Measurements from ENCODE around the gene SCN1A. TPM values are rescaled to one million over a fixed set of nuclear protein-coding genes. Genes with fewer than 3 reads are reported as not detected.

The SCN1A gene
- total RNA-seq, 4 donors from 2014 or later: under 0.01 TPM; not detected in 3

DNA sequence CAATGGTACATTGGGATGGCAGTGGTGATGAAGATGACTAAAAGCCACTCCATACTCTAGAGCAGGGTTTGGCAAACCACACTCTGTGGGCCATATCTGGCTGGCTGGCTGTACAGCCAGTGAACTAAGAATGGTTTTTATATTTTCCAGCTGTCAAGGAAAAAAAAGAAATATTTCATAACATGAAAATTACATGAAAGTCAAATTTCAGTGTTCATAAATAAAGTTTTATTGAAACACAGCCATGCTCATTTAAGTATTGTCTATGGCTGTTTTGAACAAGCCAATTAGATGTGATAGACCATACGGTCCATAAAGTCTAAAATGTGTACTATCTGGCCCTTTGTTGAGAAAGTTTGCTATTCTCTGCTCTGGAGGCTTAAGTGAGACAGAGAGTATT is 175.7 kb downstream of the SCN1A start:
- Histone ChIP-seq H3K9me3 (no peaks in the 10 kb centered on the region), H3K27ac (replicated peaks in 1 of 4) (no peak overlapping the region), H3K27me3 (no peaks in the 10 kb centered on the region), H3K36me3 (peaks cover 0 to 23% (median 17%) of the 10 kb centered on the region in 4 donors), H3K4me1 (peaks cover 25 to 41% (median 36%) of the 10 kb centered on the region in 4 donors), H3K4me3 (peak overlapping the region in 3 of 4 donors; percentile 65 to 91 (median 74))
- no peak for DNase-seq (ENCODE audit: extremely low spot score)
- intact Hi-C loops (cut with DNase I): no loop called here
- no peak for TF ChIP-seq POLR2AphosphoS5 (IDR thresholded peaks at IDR 0.05)
- no peak for TF ChIP-seq POLR2A (IDR thresholded peaks at IDR 0.05; ENCODE audit: low read depth)
- no peak for TF ChIP-seq EP300 (IDR thresholded peaks at IDR 0.05)
- TF ChIP-seq, protein P1, sequence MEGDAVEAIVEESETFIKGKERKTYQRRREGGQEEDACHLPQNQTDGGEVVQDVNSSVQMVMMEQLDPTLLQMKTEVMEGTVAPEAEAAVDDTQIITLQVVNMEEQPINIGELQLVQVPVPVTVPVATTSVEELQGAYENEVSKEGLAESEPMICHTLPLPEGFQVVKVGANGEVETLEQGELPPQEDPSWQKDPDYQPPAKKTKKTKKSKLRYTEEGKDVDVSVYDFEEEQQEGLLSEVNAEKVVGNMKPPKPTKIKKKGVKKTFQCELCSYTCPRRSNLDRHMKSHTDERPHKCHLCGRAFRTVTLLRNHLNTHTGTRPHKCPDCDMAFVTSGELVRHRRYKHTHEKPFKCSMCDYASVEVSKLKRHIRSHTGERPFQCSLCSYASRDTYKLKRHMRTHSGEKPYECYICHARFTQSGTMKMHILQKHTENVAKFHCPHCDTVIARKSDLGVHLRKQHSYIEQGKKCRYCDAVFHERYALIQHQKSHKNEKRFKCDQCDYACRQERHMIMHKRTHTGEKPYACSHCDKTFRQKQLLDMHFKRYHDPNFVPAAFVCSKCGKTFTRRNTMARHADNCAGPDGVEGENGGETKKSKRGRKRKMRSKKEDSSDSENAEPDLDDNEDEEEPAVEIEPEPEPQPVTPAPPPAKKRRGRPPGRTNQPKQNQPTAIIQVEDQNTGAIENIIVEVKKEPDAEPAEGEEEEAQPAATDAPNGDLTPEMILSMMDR (IDR thresholded peaks at IDR 0.05): no peak
- WGBS: 0% methylated on average over 1 of the region's 1 CpG

DNA sequence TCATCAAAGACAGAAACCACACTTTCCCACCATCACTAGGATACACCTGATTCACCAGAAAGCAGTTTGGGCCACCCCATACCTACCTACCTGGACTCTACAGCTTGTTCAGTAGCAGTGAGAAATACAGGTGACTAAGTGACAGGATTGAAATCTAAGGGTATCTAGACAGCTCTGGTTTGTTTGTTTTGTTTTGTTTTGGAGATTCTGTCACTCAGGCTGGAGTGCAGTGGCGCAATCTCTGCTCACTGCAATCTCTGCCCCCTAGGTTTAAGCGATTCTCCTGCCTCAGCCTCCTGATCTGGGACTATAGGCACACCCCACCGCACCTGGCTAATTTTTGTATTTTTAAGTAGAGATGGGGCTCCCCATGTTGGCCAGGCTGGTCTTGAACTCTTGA is 177.4 kb downstream of the SCN1A start:
- WGBS: 97% methylated on average over 3 of the region's 3 CpGs
- Histone ChIP-seq H3K27ac (replicated peaks in 1 of 4) (no peak overlapping the region), H3K27me3 (no peaks in the 10 kb centered on the region), H3K4me1 (peaks cover 25 to 41% (median 36%) of the 10 kb centered on the region in 4 donors), H3K4me3 (no peak overlapping the region), H3K36me3 (peaks cover 0 to 34% (median 22%) of the 10 kb centered on the region in 4 donors), H3K9me3 (no peaks in the 10 kb centered on the region)
- no peak for DNase-seq (ENCODE audit: extremely low spot score)
- TF ChIP-seq, protein P1 (IDR thresholded peaks at IDR 0.05): no peak
- TF ChIP-seq POLR2A (IDR thresholded peaks at IDR 0.05; ENCODE audit: low read depth) (no peak), EP300 (IDR thresholded peaks at IDR 0.05) (no peak), POLR2AphosphoS5 (IDR thresholded peaks at IDR 0.05) (no peak)
- intact Hi-C loops (cut with DNase I): no loop called here

DNA sequence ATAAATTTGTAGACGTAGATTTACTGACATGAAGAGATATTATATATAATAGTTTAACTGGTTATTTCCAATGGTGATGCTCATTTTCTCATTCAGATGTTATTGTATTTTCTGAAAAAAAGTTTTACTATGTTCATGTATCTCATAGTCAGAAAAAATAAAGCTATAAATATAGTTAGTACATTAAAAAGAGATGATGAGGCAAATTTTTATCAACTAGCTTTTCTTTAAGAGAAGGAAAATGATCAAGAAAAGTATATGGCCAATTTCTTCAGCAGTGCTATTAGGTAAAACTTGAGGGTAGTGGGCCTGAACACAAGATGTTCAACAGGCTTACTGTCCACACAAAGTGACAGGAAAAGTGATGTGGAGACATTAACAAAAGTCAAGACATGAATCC is 186.0 kb downstream of the SCN1A start:
- peaks cover 4 to 68% (median 43%) of the 10 kb centered on the region in 4 donors for H3K36me3 ChIP-seq
- 91% methylated on average over 1 of the region's 1 CpG for WGBS
- H3K27ac ChIP-seq (replicated peaks in 1 of 4): no peak overlapping the region
- TF ChIP-seq EP300 (IDR thresholded peaks at IDR 0.05) (no peak), POLR2AphosphoS5 (IDR thresholded peaks at IDR 0.05) (no peak), POLR2A (IDR thresholded peaks at IDR 0.05; ENCODE audit: low read depth) (no peak)
- TF ChIP-seq, protein P1 (IDR thresholded peaks at IDR 0.05): no peak
- H3K9me3 ChIP-seq: no peaks in the 10 kb centered on the region
- H3K4me1 ChIP-seq: no peaks in the 10 kb centered on the region
- no peak overlapping the region for H3K4me3 ChIP-seq
- no peak for DNase-seq (ENCODE audit: extremely low spot score)
- H3K27me3 ChIP-seq: no peaks in the 10 kb centered on the region
- intact Hi-C loops (cut with DNase I): no loop called here

DNA sequence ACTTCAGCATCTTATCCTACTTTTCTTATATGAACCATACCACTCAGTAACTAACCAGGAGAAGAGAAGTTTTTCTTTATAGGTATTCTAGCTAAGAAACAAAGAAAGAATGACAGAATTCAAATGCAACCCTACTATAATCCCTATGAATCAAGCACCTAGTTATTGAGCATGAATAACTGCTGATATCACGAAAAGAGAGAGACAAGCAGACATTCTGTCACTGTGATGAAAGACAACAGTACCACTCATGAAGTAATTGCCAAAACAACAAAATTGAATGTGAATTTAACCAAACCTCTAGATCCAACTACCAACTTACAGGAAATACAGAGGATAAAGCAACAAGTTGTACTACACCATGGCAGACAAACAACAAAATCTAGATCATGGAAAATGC is 189.6 kb downstream of the SCN1A start:
- Histone ChIP-seq H3K4me1 (no peaks in the 10 kb centered on the region), H3K4me3 (no peak overlapping the region), H3K36me3 (peaks cover 0 to 68% (median 41%) of the 10 kb centered on the region in 4 donors), H3K27me3 (no peaks in the 10 kb centered on the region), H3K9me3 (no peaks in the 10 kb centered on the region), H3K27ac (replicated peaks in 1 of 4) (no peak overlapping the region)
- WGBS: 79% methylated on average over 1 of the region's 1 CpG
- DNase-seq (ENCODE audit: extremely low spot score): no peak
- intact Hi-C loops (cut with DNase I): no loop called here
- TF ChIP-seq, protein P1 (IDR thresholded peaks at IDR 0.05): no peak
- no peak for TF ChIP-seq POLR2AphosphoS5 (IDR thresholded peaks at IDR 0.05)
- TF ChIP-seq POLR2A (IDR thresholded peaks at IDR 0.05; ENCODE audit: low read depth): no peak
- TF ChIP-seq EP300 (IDR thresholded peaks at IDR 0.05): no peak

Small RNAs within 50 kb of the gene (small RNA-seq; reads per million reads assigned to genes)
- 0 reads per million in 3 donors for gene RF00019

Other genes starting within 250 kb of the SCN1A start
- 10 to 100 TPM; 19.9 to 37.0 (median 22.9) TPM for gene TTC21B, start 174.2 kb downstream of the SCN1A start, total RNA-seq
- 1 to 10 TPM; 4.0 to 7.8 (median 5.2) TPM for gene SCN9A, start 247.9 kb upstream of the SCN1A start, total RNA-seq

All from esophagus muscularis mucosa (tissue), 4 donors.